Measurements from ENCODE around the gene TMEM225.
"Not testable (repeated sequence)": the region's sequence is repeated elsewhere in the genome, so short reads cannot be mapped to it uniquely, and the experiment has no call there.

The TMEM225 gene

DNA sequence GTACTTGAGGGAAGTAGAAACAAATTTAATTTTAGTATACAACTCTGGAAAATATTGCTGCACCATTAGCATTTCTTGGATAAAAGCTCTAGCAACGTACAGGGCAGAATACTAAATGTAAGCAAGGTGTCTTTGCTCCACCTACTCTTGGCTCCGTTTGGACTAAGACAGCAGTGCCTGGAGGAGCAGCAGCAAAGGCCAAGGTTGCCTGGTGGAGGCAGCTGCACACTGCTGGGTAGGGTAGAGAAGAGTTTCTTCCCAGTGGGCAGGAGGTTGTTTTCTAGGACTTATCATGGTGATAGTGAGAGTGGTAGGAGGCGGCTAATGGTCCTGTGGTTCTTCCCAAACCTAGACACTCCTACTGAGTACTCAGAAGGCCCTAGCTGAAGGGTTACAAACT is 14.3 kb upstream of the TMEM225 start:
- no peak for TF ChIP-seq CTCF (IDR thresholded peaks at IDR 0.05; ENCODE audit: extremely low read depth, insufficient read depth, missing control alignments)
- DNase-seq (ENCODE audit: low spot score), result no peak
- in situ Hi-C loops (cut with MboI; ENCODE audit: low pct_unique_long_range_greater_than_20kb, low sequenced_read_pairs, unreplicated experiment), result no loop called here

GRCh38 chr11:123892031-123892430 is 6.6 kb upstream of the TMEM225 start:
- TF ChIP-seq CTCF (IDR thresholded peaks at IDR 0.05; ENCODE audit: extremely low read depth, insufficient read depth, missing control alignments), result no peak
- in situ Hi-C loops (cut with MboI; ENCODE audit: low pct_unique_long_range_greater_than_20kb, low sequenced_read_pairs, unreplicated experiment), result no loop called here
- no peak for DNase-seq (ENCODE audit: low spot score)

DNA sequence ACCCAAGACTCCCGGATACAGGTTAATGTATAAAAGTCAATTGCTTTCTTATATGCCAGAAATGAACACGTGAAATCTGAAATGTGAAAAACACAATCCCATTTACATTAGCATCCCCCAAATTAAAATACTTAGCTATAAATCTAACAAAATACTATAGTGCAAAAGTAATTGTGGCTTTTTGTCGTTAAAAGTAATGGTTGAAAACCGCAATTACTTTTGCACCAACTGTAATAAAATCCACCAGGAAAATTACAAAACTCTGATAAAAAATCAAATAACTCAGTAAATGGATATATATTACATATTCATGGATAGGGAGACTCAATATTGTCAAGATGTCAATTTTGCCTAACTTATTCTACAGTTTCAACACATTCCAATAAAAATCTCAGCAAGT is 4.6 kb downstream of the TMEM225 start:
- TF ChIP-seq CTCF (IDR thresholded peaks at IDR 0.05; ENCODE audit: extremely low read depth, insufficient read depth, missing control alignments), result no peak
- DNase-seq (ENCODE audit: low spot score), result no peak
- in situ Hi-C loops (cut with MboI; ENCODE audit: low pct_unique_long_range_greater_than_20kb, low sequenced_read_pairs, unreplicated experiment), result no loop called here

- DNase-seq (ENCODE audit: low spot score); in situ Hi-C loops (cut with MboI; ENCODE audit: low pct_unique_long_range_greater_than_20kb, low sequenced_read_pairs, unreplicated experiment): not testable (repeated sequence)
Measured at GRCh38 chr11:123867795-123868194, 17.7 kb downstream of the TMEM225 start.

- in situ Hi-C loops (cut with MboI; ENCODE audit: low pct_unique_long_range_greater_than_20kb, low sequenced_read_pairs, unreplicated experiment); DNase-seq (ENCODE audit: low spot score): not testable (repeated sequence)
Measured at GRCh38 chr11:123865293-123865692, 20.2 kb downstream of the TMEM225 start.

DNA sequence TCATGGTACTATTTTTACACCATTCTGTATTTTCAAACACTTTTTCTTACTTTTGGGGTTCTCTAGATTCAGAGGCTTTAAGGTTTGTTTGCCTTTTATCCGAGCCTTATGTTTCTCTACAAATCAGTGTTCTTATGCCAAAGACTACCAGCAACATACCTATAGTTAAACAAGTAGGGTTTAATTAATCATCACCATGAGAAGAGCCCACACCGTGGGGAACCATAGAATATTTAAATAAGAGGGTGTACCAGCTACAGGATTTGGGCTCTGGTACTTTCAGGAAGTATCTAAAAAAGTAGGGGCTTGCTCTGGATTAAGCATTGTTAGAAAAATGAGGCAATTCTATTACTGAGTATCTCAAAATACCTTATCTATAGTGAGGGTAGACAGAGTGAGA is 25.7 kb downstream of the TMEM225 start:
- DNase-seq (ENCODE audit: low spot score), result no peak
- in situ Hi-C loops (cut with MboI; ENCODE audit: low pct_unique_long_range_greater_than_20kb, low sequenced_read_pairs, unreplicated experiment), result no loop called here
- TF ChIP-seq CTCF (IDR thresholded peaks at IDR 0.05; ENCODE audit: extremely low read depth, insufficient read depth, missing control alignments), result no peak

DNA sequence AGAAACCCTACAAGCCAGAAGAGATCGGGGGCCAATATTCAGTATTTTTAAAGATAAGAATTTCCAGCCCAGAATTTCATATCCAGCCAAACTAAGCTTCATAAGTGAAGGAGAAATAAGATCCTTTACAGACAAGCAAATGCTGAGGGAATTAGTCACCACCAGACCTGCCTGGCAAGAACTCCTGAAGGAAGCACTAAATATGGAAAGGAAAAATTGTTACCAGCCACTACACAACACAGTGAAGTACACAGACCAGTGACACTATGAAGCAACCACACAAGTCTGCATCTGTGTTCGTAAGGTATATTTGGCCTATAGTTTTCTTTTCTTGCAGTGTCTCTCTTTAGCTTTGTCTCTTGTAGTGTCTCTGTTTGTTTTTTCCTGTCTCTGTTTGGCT is 29.0 kb downstream of the TMEM225 start:
- TF ChIP-seq CTCF (IDR thresholded peaks at IDR 0.05; ENCODE audit: extremely low read depth, insufficient read depth, missing control alignments), result no peak
- in situ Hi-C loops (cut with MboI; ENCODE audit: low pct_unique_long_range_greater_than_20kb, low sequenced_read_pairs, unreplicated experiment), result no loop called here
- DNase-seq (ENCODE audit: low spot score), result no peak

DNA sequence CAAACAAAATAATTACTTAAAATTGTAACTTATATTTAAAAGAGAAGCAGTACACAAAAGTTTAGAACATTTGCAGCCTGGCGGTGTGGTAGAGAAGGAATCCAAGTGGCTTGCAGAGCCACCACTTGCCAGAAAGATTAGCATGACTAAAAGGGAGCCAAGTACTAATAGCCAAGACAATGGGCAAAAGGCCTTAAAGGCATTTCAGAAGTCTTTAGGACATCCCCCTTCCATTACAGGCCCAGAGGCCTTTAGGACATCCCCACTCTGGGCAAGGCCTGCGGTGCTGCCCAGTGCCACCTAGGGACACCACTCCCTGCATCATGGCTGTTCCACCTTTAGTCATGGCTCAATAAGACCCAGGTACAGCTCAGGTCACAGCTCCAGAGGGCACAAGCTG is 32.4 kb downstream of the TMEM225 start:
- no peak for DNase-seq (ENCODE audit: low spot score)

More for the DNA sequence above, 32.4 kb downstream of the TMEM225 start:
- no peak for TF ChIP-seq CTCF (IDR thresholded peaks at IDR 0.05; ENCODE audit: extremely low read depth, insufficient read depth, missing control alignments)
- in situ Hi-C loops (cut with MboI; ENCODE audit: low pct_unique_long_range_greater_than_20kb, low sequenced_read_pairs, unreplicated experiment), result no loop called here
